BE2C (cell line): Measurements from ENCODE around the gene SCG5.
A peak's percentile ranks its signal among the peaks of the same experiment; 100 is the strongest.

ENCODE experiments used
- DNase-seq: peaks from one replicate; pipeline ENCODE4 v3.0.0-alpha.2; 2020
- H3K27me3 ChIP-seq: fragments of 250-450 bp; sonication (Bioruptor Pico); 2 replicates; pipeline ENCODE4 v1.5.1; 2020; ENCODE audit warnings: mild to moderate bottlenecking
- H3K36me3 ChIP-seq: fragments of 250-450 bp; sonication (Bioruptor Pico); 2 replicates; pipeline ENCODE4 v1.5.1; 2020; ENCODE audit warnings: mild to moderate bottlenecking
- H3K4me1 ChIP-seq: fragments of 250-450 bp; sonication (Bioruptor Pico); 2 replicates; pipeline ENCODE4 v1.5.1; 2020
- H3K4me3 ChIP-seq: 2 replicates; pipeline ENCODE4 v1.5.1; 2011; ENCODE audit warnings: low read depth, low read length
- H3K9me3 ChIP-seq: fragments of 250-450 bp; sonication (Bioruptor Pico); 2 replicates; pipeline ENCODE4 v1.5.1; 2020
- TF ChIP-seq, protein P1 (sequence below): IDR thresholded peaks from 2 replicates; pipeline ENCODE4 v1.5.1; 2012; ENCODE audit warnings: mild to moderate bottlenecking, low read depth, low read length

SCG5 gene

DNA sequence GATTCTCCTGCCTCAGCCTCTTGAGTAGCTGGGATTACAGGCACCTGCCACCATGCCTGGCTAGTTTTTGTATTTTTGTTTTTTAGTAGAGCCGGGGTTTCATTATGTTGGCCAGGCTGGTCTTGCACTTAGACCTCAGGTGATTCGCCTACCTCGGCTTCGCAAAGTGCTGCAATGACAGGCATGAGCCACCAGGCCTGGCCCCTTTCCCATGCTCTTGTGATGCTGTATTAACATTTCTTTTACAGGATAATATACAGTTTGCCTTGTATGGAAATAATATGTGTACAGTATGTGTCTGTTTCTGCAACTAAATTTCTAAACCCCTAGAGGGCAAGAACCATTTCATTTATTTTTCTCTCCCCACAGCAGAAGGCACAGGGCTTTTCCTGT lies 37.8 kb downstream of the SCG5 start:
- DNase-seq: no peak
- H3K4me1 ChIP-seq: peaks cover 4% of the 10 kb centered on the region; the same call in 1 of the 2 replicates
- H3K27me3 ChIP-seq: no peaks in the 10 kb centered on the region
- no peaks in the 10 kb centered on the region for H3K36me3 ChIP-seq
- TF ChIP-seq, protein P1, sequence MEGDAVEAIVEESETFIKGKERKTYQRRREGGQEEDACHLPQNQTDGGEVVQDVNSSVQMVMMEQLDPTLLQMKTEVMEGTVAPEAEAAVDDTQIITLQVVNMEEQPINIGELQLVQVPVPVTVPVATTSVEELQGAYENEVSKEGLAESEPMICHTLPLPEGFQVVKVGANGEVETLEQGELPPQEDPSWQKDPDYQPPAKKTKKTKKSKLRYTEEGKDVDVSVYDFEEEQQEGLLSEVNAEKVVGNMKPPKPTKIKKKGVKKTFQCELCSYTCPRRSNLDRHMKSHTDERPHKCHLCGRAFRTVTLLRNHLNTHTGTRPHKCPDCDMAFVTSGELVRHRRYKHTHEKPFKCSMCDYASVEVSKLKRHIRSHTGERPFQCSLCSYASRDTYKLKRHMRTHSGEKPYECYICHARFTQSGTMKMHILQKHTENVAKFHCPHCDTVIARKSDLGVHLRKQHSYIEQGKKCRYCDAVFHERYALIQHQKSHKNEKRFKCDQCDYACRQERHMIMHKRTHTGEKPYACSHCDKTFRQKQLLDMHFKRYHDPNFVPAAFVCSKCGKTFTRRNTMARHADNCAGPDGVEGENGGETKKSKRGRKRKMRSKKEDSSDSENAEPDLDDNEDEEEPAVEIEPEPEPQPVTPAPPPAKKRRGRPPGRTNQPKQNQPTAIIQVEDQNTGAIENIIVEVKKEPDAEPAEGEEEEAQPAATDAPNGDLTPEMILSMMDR: 0 out of 2 replicates have a peak, but pooled peaks have one; percentile 18
- no peak overlapping the region for H3K4me3 ChIP-seq
- H3K9me3 ChIP-seq: no peaks in the 10 kb centered on the region

DNA sequence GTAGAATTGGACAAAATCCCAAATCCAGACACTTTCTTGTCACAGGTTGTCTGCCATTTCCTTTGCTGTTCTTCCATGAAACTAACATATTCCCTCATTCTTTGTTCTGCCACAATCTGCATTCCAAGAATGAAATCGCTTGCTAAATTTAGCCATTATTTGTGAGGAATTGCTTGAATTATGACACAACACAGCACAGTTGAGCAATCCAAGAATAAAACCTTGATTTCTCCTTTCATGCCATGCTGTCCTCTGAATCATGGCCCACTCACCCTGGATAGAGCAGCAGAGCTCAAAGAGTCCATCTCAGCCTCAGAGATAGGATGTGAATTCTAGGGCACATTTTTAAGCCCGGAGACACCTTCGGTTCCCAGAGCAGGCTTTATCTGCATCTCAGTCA lies 41.1 kb downstream of the SCG5 start:
- no peaks in the 10 kb centered on the region for H3K36me3 ChIP-seq
- TF ChIP-seq, protein P1: no peak
- no peak overlapping the region for H3K4me3 ChIP-seq
- H3K9me3 ChIP-seq: no peaks in the 10 kb centered on the region
- H3K4me1 ChIP-seq: peaks cover 5% of the 10 kb centered on the region
- H3K27me3 ChIP-seq: no peaks in the 10 kb centered on the region
- no peak for DNase-seq

DNA sequence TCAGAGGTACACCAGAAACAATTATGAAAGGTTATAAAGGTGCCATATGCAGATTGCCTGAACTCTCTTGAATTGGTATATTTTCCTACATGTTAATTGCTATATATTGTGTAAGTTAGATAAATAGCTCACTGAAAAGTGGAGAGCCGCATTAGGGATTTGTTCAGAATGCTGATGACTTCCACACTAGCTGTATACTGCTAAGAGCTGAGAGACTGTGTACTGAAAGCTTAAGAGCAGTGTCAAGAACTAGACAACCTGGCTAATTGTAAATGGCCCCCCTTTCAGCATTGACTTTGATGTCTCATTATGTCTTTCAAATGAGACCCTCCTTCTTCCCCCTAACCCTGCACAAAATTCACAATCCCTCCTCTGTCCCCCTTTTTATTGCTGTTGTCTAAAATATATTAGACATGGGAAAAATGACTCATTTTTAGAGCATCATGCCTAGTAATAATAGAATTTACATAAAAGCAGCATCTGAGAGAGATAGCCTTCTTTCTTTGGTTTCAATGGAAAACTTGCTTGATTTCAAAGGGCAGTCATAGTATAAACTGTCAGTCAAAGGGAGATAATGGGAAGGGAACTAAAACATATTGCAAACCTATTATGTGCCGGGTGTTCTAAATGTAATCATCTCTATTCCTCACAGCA lies 41.6 kb downstream of the SCG5 start:
- TF ChIP-seq, protein P1: no peak
- Histone ChIP-seq H3K36me3 (no peaks in the 10 kb centered on the region), H3K9me3 (no peaks in the 10 kb centered on the region), H3K27me3 (no peaks in the 10 kb centered on the region), H3K4me1 (peaks cover 6% of the 10 kb centered on the region), H3K4me3 (no peak overlapping the region)
- DNase-seq: no peak

DNA sequence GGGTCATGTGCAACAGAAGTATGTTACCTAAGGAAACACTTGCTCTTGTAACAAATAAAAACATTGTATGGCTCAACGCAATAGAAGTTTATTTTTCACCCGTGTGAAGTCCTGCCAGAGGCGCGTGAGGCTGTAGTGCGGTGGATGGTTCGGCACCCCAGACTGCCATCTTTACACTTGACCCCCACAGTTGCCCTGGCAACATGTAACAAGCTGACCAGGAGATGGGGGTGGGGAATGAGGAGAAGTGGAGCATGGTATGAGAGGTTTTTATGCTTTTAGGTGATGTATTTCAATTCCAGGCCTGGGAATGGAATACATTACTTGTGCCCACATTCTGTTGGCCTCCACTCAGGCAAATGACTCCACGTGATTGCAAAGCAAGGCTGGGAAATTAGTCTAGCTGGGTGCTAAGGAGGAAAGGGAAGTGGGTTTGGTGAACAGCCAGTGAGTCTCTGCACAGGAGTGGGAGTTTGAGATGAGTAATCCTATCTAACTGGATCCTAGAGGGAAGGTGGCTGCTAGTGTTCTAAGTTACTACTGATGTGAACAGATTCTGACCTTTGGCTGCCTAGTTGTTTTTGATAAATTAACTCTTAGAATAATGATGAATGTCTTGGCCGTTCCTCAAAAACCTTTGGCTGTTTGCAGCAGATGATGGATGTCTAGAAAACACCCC lies 42.5 kb downstream of the SCG5 start:
- TF ChIP-seq, protein P1: no peak
- peaks cover 10% of the 10 kb centered on the region for H3K4me1 ChIP-seq
- no peak overlapping the region for H3K4me3 ChIP-seq
- no peaks in the 10 kb centered on the region for H3K36me3 ChIP-seq
- DNase-seq: no peak
- H3K27me3 ChIP-seq: no peaks in the 10 kb centered on the region
- no peaks in the 10 kb centered on the region for H3K9me3 ChIP-seq

DNA sequence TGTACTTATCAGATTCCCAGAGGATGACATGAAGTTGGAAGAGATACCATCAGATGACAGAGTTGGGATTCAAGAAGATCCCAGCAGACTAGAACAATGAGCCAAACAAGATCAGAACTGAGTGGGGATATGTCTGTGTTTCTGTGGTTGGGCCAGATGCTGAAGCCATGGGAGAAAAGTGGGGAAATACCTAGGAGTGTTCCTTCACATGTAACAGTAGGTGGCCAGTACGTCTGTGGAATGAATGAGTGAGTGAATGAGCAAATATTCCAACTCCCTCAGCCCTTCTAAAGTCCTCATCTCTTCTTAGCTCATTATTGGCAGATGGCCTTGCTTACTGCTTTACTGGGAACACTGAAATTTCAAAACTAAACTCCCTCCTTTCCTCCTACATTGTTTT lies 44.1 kb downstream of the SCG5 start:
- H3K4me1 ChIP-seq: peaks cover 10% of the 10 kb centered on the region
- TF ChIP-seq, protein P1: no peak

DNA sequence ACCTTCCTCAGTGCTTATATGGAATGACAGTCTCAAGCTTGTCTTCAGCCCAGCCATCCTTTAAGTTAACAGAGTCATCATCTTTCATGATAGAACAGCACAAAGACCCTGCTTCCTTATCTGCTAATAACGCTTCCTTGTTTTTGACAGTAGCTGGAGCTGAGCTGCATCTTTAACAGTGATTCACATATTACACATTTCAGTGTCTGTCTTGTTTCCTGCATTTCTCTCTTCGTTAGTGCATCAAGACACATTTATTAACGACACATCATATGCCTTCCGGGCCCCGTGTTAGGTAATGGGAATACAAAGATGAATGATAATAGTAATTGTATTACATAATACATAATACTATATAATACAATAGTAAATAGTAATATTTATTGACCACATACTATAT lies 46.0 kb downstream of the SCG5 start:
- Histone ChIP-seq H3K4me3 (no peak overlapping the region), H3K27me3 (no peaks in the 10 kb centered on the region), H3K9me3 (no peaks in the 10 kb centered on the region), H3K36me3 (no peaks in the 10 kb centered on the region), H3K4me1 (peaks cover 10% of the 10 kb centered on the region)
- TF ChIP-seq, protein P1: no peak
- peak; percentile 34 for DNase-seq

More for the DNA sequence above, 44.1 kb downstream of the SCG5 start:
- Histone ChIP-seq H3K27me3 (no peaks in the 10 kb centered on the region), H3K4me3 (no peak overlapping the region), H3K36me3 (no peaks in the 10 kb centered on the region), H3K9me3 (no peaks in the 10 kb centered on the region)
- DNase-seq: no peak
